ENCODE results near the gene DLGAP1.

DLGAP1 gene

GRCh38 chr18:3529077-3529476 lies 926.0 kb downstream of the DLGAP1 start:
- no peak overlapping the region for H3K4me3 ChIP-seq (ENCODE audit: low read depth, low read length)
- TF ChIP-seq CTCF (IDR thresholded peaks at IDR 0.05; ENCODE audit: borderline replicate concordance, insufficient read depth, low read depth, low read length): no peak

- no peak overlapping the region for H3K4me3 ChIP-seq (ENCODE audit: low read depth, low read length)
- TF ChIP-seq CTCF (IDR thresholded peaks at IDR 0.05; ENCODE audit: borderline replicate concordance, insufficient read depth, low read depth, low read length): no peak
Observed at GRCh38 chr18:3528231-3528630, 926.9 kb downstream of the DLGAP1 start.

GRCh38 chr18:3526421-3527354 lies 928.4 kb downstream of the DLGAP1 start:
- TF ChIP-seq CTCF (IDR thresholded peaks at IDR 0.05; ENCODE audit: borderline replicate concordance, insufficient read depth, low read depth, low read length): no peak
- no peak overlapping the region for H3K4me3 ChIP-seq (ENCODE audit: low read depth, low read length)

GRCh38 chr18:3525870-3526420 lies 929.2 kb downstream of the DLGAP1 start:
- H3K4me3 ChIP-seq (ENCODE audit: low read depth, low read length): no peak overlapping the region
- no peak for TF ChIP-seq CTCF (IDR thresholded peaks at IDR 0.05; ENCODE audit: borderline replicate concordance, insufficient read depth, low read depth, low read length)

- TF ChIP-seq CTCF (IDR thresholded peaks at IDR 0.05; ENCODE audit: borderline replicate concordance, insufficient read depth, low read depth, low read length): no peak
- no peak overlapping the region for H3K4me3 ChIP-seq (ENCODE audit: low read depth, low read length)
Observed at GRCh38 chr18:3524706-3525105, 930.4 kb downstream of the DLGAP1 start.

- no peak for TF ChIP-seq CTCF (IDR thresholded peaks at IDR 0.05; ENCODE audit: borderline replicate concordance, insufficient read depth, low read depth, low read length)
- no peak overlapping the region for H3K4me3 ChIP-seq (ENCODE audit: low read depth, low read length)
Observed at GRCh38 chr18:3520230-3521085, 934.6 kb downstream of the DLGAP1 start.

Measured in GM12875 (cell line).